H1 (cell line): ENCODE measurements around the gene PLXND1. TPM values are rescaled to one million over a fixed set of nuclear protein-coding genes. Genes with fewer than 3 reads are reported as not detected.

Experiments used
- BACH1 ChIP-seq: IDR thresholded peaks from 2 replicates; pipeline ENCODE4 v1.6.1; 2012; ENCODE audit warnings: low read length, improper control_type of control experiment
- BCL11A ChIP-seq, 2 experiments: IDR thresholded peaks; one replicate each; pipeline ENCODE4 v1.6.1; 2011; ENCODE audit warnings: low read depth in 2 of 2, low read length in 2 of 2, mild to moderate bottlenecking in 2 of 2
- CTCF ChIP-seq, 3 experiments: IDR thresholded peaks; 1 replicate in 2 of 3; 2 replicates in 1 of 3; pipeline versions ENCODE4 v1.5.1 to v1.6.1; 2011; ENCODE audit warnings: low read length in 3 of 3, mild to moderate bottlenecking in 3 of 3, inconsistent platforms in 2 of 3, low read depth in 1 of 3, moderate library complexity in 1 of 3; ENCODE audit not compliant: insufficient read depth in 1 of 3; ENCODE audit errors: control extremely low read depth in 1 of 3
- EP300 ChIP-seq, 2 experiments: IDR thresholded peaks; 1 replicate in 1 of 2; 2 replicates in 1 of 2; pipeline ENCODE4 v1.6.1; 2011 to 2012; ENCODE audit warnings: low read depth in 2 of 2, low read length in 2 of 2, mild to moderate bottlenecking in 2 of 2, borderline replicate concordance in 1 of 2, inconsistent platforms in 1 of 2, moderate library complexity in 1 of 2
- GTF2F1 ChIP-seq: IDR thresholded peaks from 2 replicates; pipeline ENCODE4 v1.6.1; 2012; ENCODE audit warnings: low read depth, low read length, improper control_type of control experiment, borderline replicate concordance
- JUN ChIP-seq: IDR thresholded peaks from 2 replicates; pipeline ENCODE4 v1.6.1; 2011; ENCODE audit warnings: low read depth, mild to moderate bottlenecking, improper control_type of control experiment, low read length
- KDM4A ChIP-seq: IDR thresholded peaks from one replicate; pipeline ENCODE4 v1.7.1; 2012; ENCODE audit warnings: low read depth, mild to moderate bottlenecking, moderate library complexity, low read length, inconsistent platforms; ENCODE audit not compliant: severe bottlenecking
- NANOG ChIP-seq: IDR thresholded peaks from 2 replicates; pipeline ENCODE4 v1.6.1; 2011; ENCODE audit warnings: low read length, low read depth, mild to moderate bottlenecking, inconsistent platforms; ENCODE audit not compliant: insufficient read depth, poor library complexity, severe bottlenecking
- NRF1 ChIP-seq: IDR thresholded peaks from 2 replicates; pipeline ENCODE4 v1.6.1; 2011; ENCODE audit warnings: mild to moderate bottlenecking, low read depth, low read length, improper control_type of control experiment
- PHF8 ChIP-seq: fragments of 200-600 bp; sonication (generic); conservative IDR thresholded peaks from 2 replicates; pipeline ENCODE4 v1.7.1; 2012; ENCODE audit warnings: low read depth, mild to moderate bottlenecking, inconsistent platforms, low read length, moderate library complexity
- POLR2AphosphoS5 ChIP-seq: IDR thresholded peaks from 2 replicates; pipeline ENCODE4 v1.6.1; 2011; ENCODE audit warnings: low read depth, low read length
- POU5F1 ChIP-seq: IDR thresholded peaks from 2 replicates; pipeline ENCODE4 v1.6.1; 2011; ENCODE audit warnings: low read depth, mild to moderate bottlenecking, low read length, moderate library complexity
- RAD21 ChIP-seq, 2 experiments: IDR thresholded peaks in 1 of 2; conservative IDR thresholded peaks in 1 of 2; 2 replicates each; pipeline ENCODE4 v1.6.1; 2011; ENCODE audit warnings: low read depth in 2 of 2, low read length in 2 of 2, improper control_type of control experiment in 1 of 2, inconsistent platforms in 1 of 2, mild to moderate bottlenecking in 1 of 2, moderate library complexity in 1 of 2
- RNF2 ChIP-seq: fragments of 200-900, 300-1000 bp; sonication (generic); IDR thresholded peaks from 2 replicates; pipeline ENCODE4 v1.7.1; 2016; ENCODE audit warnings: borderline replicate concordance, low read depth, mild to moderate bottlenecking, antibody characterized with exemption, low read length; ENCODE audit not compliant: poor library complexity, severe bottlenecking; ENCODE audit errors: missing control alignments
- SP1 ChIP-seq: IDR thresholded peaks from 2 replicates; pipeline ENCODE4 v1.6.1; 2011; ENCODE audit warnings: low read depth, low read length
- SP2 ChIP-seq: IDR thresholded peaks from 2 replicates; pipeline ENCODE4 v1.6.1; 2012; ENCODE audit warnings: mild to moderate bottlenecking, low read length, inconsistent platforms
- USF2 ChIP-seq: IDR thresholded peaks from 2 replicates; pipeline ENCODE4 v1.6.1; 2011; ENCODE audit warnings: low read length, improper control_type of control experiment
- YY1 ChIP-seq: IDR thresholded peaks from 2 replicates; pipeline ENCODE4 v1.6.1; 2011; ENCODE audit warnings: low read depth, mild to moderate bottlenecking, low read length
- ZNF274 ChIP-seq: IDR thresholded peaks from 2 replicates; pipeline ENCODE4 v1.7.0; 2012; ENCODE audit warnings: low read length, borderline replicate concordance; ENCODE audit errors: extremely low read depth
- polyA plus RNA-seq, 7 experiments: library from polyadenylated mRNA; depleted of rRNA in 3 of 7; stranded (reverse) in 5 of 7; unstranded in 2 of 7; fragments of >200 nt in 5 of 7; fragments of 200-250 nt in 2 of 7; gene quantifications; 1 replicate in 5 of 7; 2 replicates in 1 of 7; 4 replicates in 1 of 7; pipeline versions ENCODE4 v1.2.1 to v1.2.3, GENCODE V29; 2011 to 2013; ENCODE audit warnings: missing spikeins in 2 of 7, mixed read lengths in 2 of 7
- total RNA-seq: library from RNA; stranded (reverse); fragmentation: NEBNext Ultra II Directional; extraction: Animal tissue kit (Norgen Biotek cat#: 25700); gene quantifications from 2 replicates; pipeline ENCODE4 v1.2.1, GENCODE V29; 2021

PLXND1 gene
- total and polyA plus RNA-seq, 2 of the 8 experiments (the other 6 are each of a cell fraction or from before 2014, with no cell fraction given): 17.7 to 66.4 TPM

- TF ChIP-seq CTCF (IDR thresholded peaks at IDR 0.05; ENCODE audit: control extremely low read depth in 1 of 3, insufficient read depth in 1 of 3, low read depth in 1 of 3, low read length in 3 of 3) (peak in 2 of 3 experiments; percentile 57 to 64; a peak in 3 of 4 replicates), SP2 (no peak), NRF1 (no peak), POU5F1 (no peak), NANOG (no peak), BACH1 (no peak), POLR2AphosphoS5 (no peak), GTF2F1 (no peak), ZNF274 (no peak), PHF8 (no peak), RAD21 (IDR thresholded peaks at IDR 0.05 in 1 of 2, conservative IDR thresholded peaks at IDR 0.05 in 1 of 2; ENCODE audit: low read depth in 2 of 2, low read length in 2 of 2) (peak; percentile 77 to 84), BCL11A (IDR thresholded peaks at IDR 0.05; ENCODE audit: low read depth in 2 of 2, low read length in 2 of 2) (no peak), JUN (no peak), SP1 (no peak), RNF2 (no peak), YY1 (no peak), USF2 (no peak), EP300 (IDR thresholded peaks at IDR 0.05; ENCODE audit: borderline replicate concordance in 1 of 2, low read depth in 2 of 2, low read length in 2 of 2) (no peak), KDM4A (no peak)
Measured at GRCh38 chr3:129608087-129608935, 1.8 kb upstream of the PLXND1 start (continued).
